Activated CD4-positive, alpha-beta T cell treated with anti-CD3 and anti-CD28 coated beads, Interleukin-2, amount 10 ng/mL, durations not matched to agents 7 days and 5 days (primary cell): ENCODE measurements around the gene KLHL1. TPM values are rescaled to one million over a fixed set of nuclear protein-coding genes. Genes with fewer than 3 reads are reported as not detected.

Experiments
- CTCF ChIA-PET: fragments of 350-600 bp; sonication (Branson Sonifier 250); formaldehyde crosslinking; loops from one replicate; lab custom pipeline; 2021; ENCODE audit warnings: antibody characterized with exemption; lab: Charles Lee
- POLR2A ChIA-PET: fragments of 350-600 bp; sonication (Branson Sonifier 250); formaldehyde crosslinking; loops from one replicate; lab custom pipeline; 2021; ENCODE audit warnings: antibody characterized with exemption; lab: Charles Lee
- DNase-seq: peaks from one replicate; pipeline ENCODE4 v3.0.0-alpha.2; 2020
- H3K27ac Mint-ChIP-seq: one replicate; pipeline ENCODE4 v1.8.0; 2021; ENCODE audit warnings: mild to moderate bottlenecking, moderate library complexity, mixed read lengths
- H3K27me3 Mint-ChIP-seq: one replicate; pipeline ENCODE4 v1.8.0; 2021; ENCODE audit warnings: mixed read lengths
- H3K36me3 Mint-ChIP-seq: one replicate; pipeline ENCODE4 v1.8.0; 2021; ENCODE audit warnings: low read depth, mixed read lengths
- H3K4me1 Mint-ChIP-seq: one replicate; pipeline ENCODE4 v1.8.0; 2021; ENCODE audit warnings: mixed read lengths
- H3K4me3 Mint-ChIP-seq: one replicate; pipeline ENCODE4 v1.8.0; 2021; ENCODE audit warnings: mild to moderate bottlenecking, moderate library complexity, mixed read lengths
- H3K9me3 Mint-ChIP-seq: one replicate; pipeline ENCODE4 v1.8.0; 2021; ENCODE audit warnings: mixed read lengths
- total RNA-seq, 2 experiments: library from RNA; stranded (reverse); gene quantifications; one replicate each; pipeline ENCODE4 v1.2.3, GENCODE V29; 2021

The KLHL1 gene
- total RNA-seq, 2 experiments from 2014 or later: not detected

- peaks cover 3% of the 10 kb centered on the region for H3K9me3 Mint-ChIP-seq
- POLR2A ChIA-PET: no interaction called here
- no peaks in the 10 kb centered on the region for H3K4me1 Mint-ChIP-seq
- no peaks in the 10 kb centered on the region for H3K27me3 Mint-ChIP-seq
- CTCF ChIA-PET: no interaction called here
- no peaks in the 10 kb centered on the region for H3K36me3 Mint-ChIP-seq
- H3K4me3 Mint-ChIP-seq: no peak overlapping the region
- no peak overlapping the region for H3K27ac Mint-ChIP-seq
- DNase-seq: no peak
These were observed 197.5 kb downstream of the KLHL1 start for GRCh38 chr13:69910800-69911199.

- peaks cover 11% of the 10 kb centered on the region for H3K9me3 Mint-ChIP-seq
- no peak overlapping the region for H3K27ac Mint-ChIP-seq
- ChIA-PET CTCF (no interaction called here), POLR2A (no interaction called here)
- no peaks in the 10 kb centered on the region for H3K36me3 Mint-ChIP-seq
- H3K4me1 Mint-ChIP-seq: no peaks in the 10 kb centered on the region
- H3K27me3 Mint-ChIP-seq: no peaks in the 10 kb centered on the region
- no peak overlapping the region for H3K4me3 Mint-ChIP-seq
- no peak for DNase-seq
These were observed 203.5 kb downstream of the KLHL1 start for GRCh38 chr13:69904784-69905183.

GRCh38 chr13:69903081-69903480, 205.2 kb downstream of the KLHL1 start:
- H3K4me3 Mint-ChIP-seq: no peak overlapping the region
- no peak for DNase-seq
- no peaks in the 10 kb centered on the region for H3K36me3 Mint-ChIP-seq
- no peaks in the 10 kb centered on the region for H3K27me3 Mint-ChIP-seq
- no peak overlapping the region for H3K27ac Mint-ChIP-seq
- H3K9me3 Mint-ChIP-seq: peaks cover 20% of the 10 kb centered on the region
- ChIA-PET POLR2A (no interaction called here), CTCF (no interaction called here)
- H3K4me1 Mint-ChIP-seq: no peaks in the 10 kb centered on the region

GRCh38 chr13:69882451-69882850, 225.8 kb downstream of the KLHL1 start:
- no peak overlapping the region for H3K4me3 Mint-ChIP-seq
- H3K27me3 Mint-ChIP-seq: no peaks in the 10 kb centered on the region
- no peaks in the 10 kb centered on the region for H3K4me1 Mint-ChIP-seq
- H3K9me3 Mint-ChIP-seq: peaks cover 3% of the 10 kb centered on the region
- ChIA-PET CTCF (no interaction called here), POLR2A (no interaction called here)
- H3K36me3 Mint-ChIP-seq: no peaks in the 10 kb centered on the region
- DNase-seq: no peak
- no peak overlapping the region for H3K27ac Mint-ChIP-seq

- DNase-seq: no peak
- Mint-ChIP-seq H3K27me3 (no peaks in the 10 kb centered on the region), H3K4me1 (no peaks in the 10 kb centered on the region), H3K36me3 (no peaks in the 10 kb centered on the region), H3K9me3 (peaks cover 2% of the 10 kb centered on the region), H3K4me3 (no peak overlapping the region), H3K27ac (no peak overlapping the region)
- CTCF ChIA-PET: no interaction called here
- POLR2A ChIA-PET: no interaction called here
These were observed 228.3 kb downstream of the KLHL1 start for GRCh38 chr13:69879936-69880335.

- POLR2A ChIA-PET: no interaction called here
- Mint-ChIP-seq H3K9me3 (no peaks in the 10 kb centered on the region), H3K4me1 (no peaks in the 10 kb centered on the region), H3K27ac (no peak overlapping the region), H3K4me3 (no peak overlapping the region), H3K36me3 (no peaks in the 10 kb centered on the region), H3K27me3 (no peaks in the 10 kb centered on the region)
- CTCF ChIA-PET: no interaction called here
- DNase-seq: no peak
These were observed 235.8 kb downstream of the KLHL1 start for GRCh38 chr13:69872321-69873047.

- POLR2A ChIA-PET: no interaction called here
- no peaks in the 10 kb centered on the region for H3K36me3 Mint-ChIP-seq
- no peak for DNase-seq
- no peaks in the 10 kb centered on the region for H3K4me1 Mint-ChIP-seq
- H3K27ac Mint-ChIP-seq: no peak overlapping the region
- CTCF ChIA-PET: no interaction called here
- H3K9me3 Mint-ChIP-seq: no peaks in the 10 kb centered on the region
- no peak overlapping the region for H3K4me3 Mint-ChIP-seq
- no peaks in the 10 kb centered on the region for H3K27me3 Mint-ChIP-seq
These were observed 241.7 kb downstream of the KLHL1 start for GRCh38 chr13:69866555-69866954.

GRCh38 chr13:69857183-69857821, 250.9 kb downstream of the KLHL1 start:
- no peaks in the 10 kb centered on the region for H3K4me1 Mint-ChIP-seq
- no peak overlapping the region for H3K27ac Mint-ChIP-seq

GRCh38 chr13:69856331-69856730, 251.9 kb downstream of the KLHL1 start:
- POLR2A ChIA-PET: no interaction called here
- no peak overlapping the region for H3K27ac Mint-ChIP-seq
- no peaks in the 10 kb centered on the region for H3K9me3 Mint-ChIP-seq
- no peak overlapping the region for H3K4me3 Mint-ChIP-seq
- no peaks in the 10 kb centered on the region for H3K27me3 Mint-ChIP-seq
- CTCF ChIA-PET: no interaction called here
- no peaks in the 10 kb centered on the region for H3K4me1 Mint-ChIP-seq
- no peaks in the 10 kb centered on the region for H3K36me3 Mint-ChIP-seq
- no peak for DNase-seq

More at GRCh38 chr13:69857183-69857821, 250.9 kb downstream of the KLHL1 start:
- ChIA-PET CTCF (no interaction called here), POLR2A (no interaction called here)
- no peak for DNase-seq
- Mint-ChIP-seq H3K27me3 (no peaks in the 10 kb centered on the region), H3K4me3 (no peak overlapping the region), H3K9me3 (no peaks in the 10 kb centered on the region), H3K36me3 (no peaks in the 10 kb centered on the region)

- no peak for DNase-seq
- ChIA-PET POLR2A (no interaction called here), CTCF (no interaction called here)
- no peak overlapping the region for H3K27ac Mint-ChIP-seq
- no peaks in the 10 kb centered on the region for H3K9me3 Mint-ChIP-seq
- H3K36me3 Mint-ChIP-seq: no peaks in the 10 kb centered on the region
- H3K27me3 Mint-ChIP-seq: no peaks in the 10 kb centered on the region
- H3K4me1 Mint-ChIP-seq: no peaks in the 10 kb centered on the region
- H3K4me3 Mint-ChIP-seq: no peak overlapping the region
These were observed 279.7 kb downstream of the KLHL1 start for GRCh38 chr13:69828527-69828926.

GRCh38 chr13:69820180-69820579, 288.1 kb downstream of the KLHL1 start:
- Mint-ChIP-seq H3K4me3 (no peak overlapping the region), H3K27ac (no peak overlapping the region), H3K27me3 (no peaks in the 10 kb centered on the region), H3K9me3 (peaks cover 2% of the 10 kb centered on the region), H3K36me3 (no peaks in the 10 kb centered on the region), H3K4me1 (no peaks in the 10 kb centered on the region)
- no peak for DNase-seq
- CTCF ChIA-PET: no interaction called here
- POLR2A ChIA-PET: no interaction called here

GRCh38 chr13:69817333-69817869, 290.9 kb downstream of the KLHL1 start:
- no peak for DNase-seq
- H3K9me3 Mint-ChIP-seq: peaks cover 6% of the 10 kb centered on the region
- no peak overlapping the region for H3K27ac Mint-ChIP-seq
- no peaks in the 10 kb centered on the region for H3K36me3 Mint-ChIP-seq
- H3K4me3 Mint-ChIP-seq: no peak overlapping the region
- CTCF ChIA-PET: interaction anchor here (1.2 kb wide), 1 partner anchor 10 kb away, joined by 3 read pairs; no protein-coding TSS in a partner anchor
- POLR2A ChIA-PET: no interaction called here
- no peaks in the 10 kb centered on the region for H3K27me3 Mint-ChIP-seq
- H3K4me1 Mint-ChIP-seq: no peaks in the 10 kb centered on the region

GRCh38 chr13:69809152-69809551, 299.1 kb downstream of the KLHL1 start:
- no peak overlapping the region for H3K4me3 Mint-ChIP-seq
- CTCF ChIA-PET: no interaction called here
- no peak overlapping the region for H3K27ac Mint-ChIP-seq
- H3K36me3 Mint-ChIP-seq: no peaks in the 10 kb centered on the region
- peaks cover 15% of the 10 kb centered on the region for H3K9me3 Mint-ChIP-seq
- no peaks in the 10 kb centered on the region for H3K27me3 Mint-ChIP-seq
- POLR2A ChIA-PET: no interaction called here
- H3K4me1 Mint-ChIP-seq: no peaks in the 10 kb centered on the region
- DNase-seq: no peak
